Transverse colon (tissue), 3 donors: ENCODE measurements around the gene OR11H7.
"Not testable (repeated sequence)": the region's sequence is repeated elsewhere in the genome, so short reads cannot be mapped to it uniquely, and the experiment has no call there.

Experiments
- EP300 ChIP-seq: sonication (generic); formaldehyde crosslinking; IDR thresholded peaks from one replicate; pipeline ENCODE4 v1.6.1; 2017; ENCODE audit warnings: antibody characterized with exemption, low read depth
- TF ChIP-seq, protein P1 (sequence below), 5 experiments: fragments of 200-600 bp in 3 of 5; fragments of 450-650 bp in 2 of 5; sonication (generic) in 3 of 5; IDR thresholded peaks; 1 replicate in 2 of 5; 2 replicates in 3 of 5; pipeline ENCODE4 v1.5.1; 2016 to 2017; ENCODE audit warnings: antibody characterized with exemption in 5 of 5, inconsistent platforms in 3 of 5, mild to moderate bottlenecking in 2 of 5, moderate library complexity in 1 of 5

DNA sequence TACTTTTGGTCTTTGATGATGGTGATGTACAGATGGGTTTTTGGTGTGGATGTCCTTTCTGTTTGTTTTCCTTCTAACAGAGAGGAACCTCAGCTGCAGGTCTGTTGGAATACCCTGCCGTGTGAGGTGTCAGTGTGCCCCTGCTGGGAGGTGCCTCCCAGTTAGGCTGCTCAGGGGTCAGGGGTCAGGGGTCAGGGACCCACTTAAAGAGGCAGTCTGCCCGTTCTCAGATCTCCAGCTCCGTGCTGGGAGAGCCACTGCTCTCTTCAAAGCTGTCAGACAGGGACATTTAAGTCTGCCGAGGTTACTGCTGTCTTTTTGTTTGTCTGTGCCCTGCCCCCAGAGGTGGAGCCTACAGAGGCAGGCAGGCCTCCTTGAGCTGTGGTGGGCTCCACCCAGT lies 6.6 kb downstream of the OR11H7 start:
- TF ChIP-seq, protein P1, sequence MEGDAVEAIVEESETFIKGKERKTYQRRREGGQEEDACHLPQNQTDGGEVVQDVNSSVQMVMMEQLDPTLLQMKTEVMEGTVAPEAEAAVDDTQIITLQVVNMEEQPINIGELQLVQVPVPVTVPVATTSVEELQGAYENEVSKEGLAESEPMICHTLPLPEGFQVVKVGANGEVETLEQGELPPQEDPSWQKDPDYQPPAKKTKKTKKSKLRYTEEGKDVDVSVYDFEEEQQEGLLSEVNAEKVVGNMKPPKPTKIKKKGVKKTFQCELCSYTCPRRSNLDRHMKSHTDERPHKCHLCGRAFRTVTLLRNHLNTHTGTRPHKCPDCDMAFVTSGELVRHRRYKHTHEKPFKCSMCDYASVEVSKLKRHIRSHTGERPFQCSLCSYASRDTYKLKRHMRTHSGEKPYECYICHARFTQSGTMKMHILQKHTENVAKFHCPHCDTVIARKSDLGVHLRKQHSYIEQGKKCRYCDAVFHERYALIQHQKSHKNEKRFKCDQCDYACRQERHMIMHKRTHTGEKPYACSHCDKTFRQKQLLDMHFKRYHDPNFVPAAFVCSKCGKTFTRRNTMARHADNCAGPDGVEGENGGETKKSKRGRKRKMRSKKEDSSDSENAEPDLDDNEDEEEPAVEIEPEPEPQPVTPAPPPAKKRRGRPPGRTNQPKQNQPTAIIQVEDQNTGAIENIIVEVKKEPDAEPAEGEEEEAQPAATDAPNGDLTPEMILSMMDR (IDR thresholded peaks at IDR 0.05) = not testable (repeated sequence)
- TF ChIP-seq EP300 = not testable (repeated sequence)
